Stimulated activated CD4-positive, alpha-beta T cell treated with anti-CD3 and anti-CD28 coated beads, TNF-alpha, amount 100 ng/mL, for 48 hours (primary cell): ENCODE data around the gene CXCR6.
"Not testable (repeated sequence)": the region's sequence is repeated elsewhere in the genome, so short reads cannot be mapped to it uniquely, and the experiment has no call there.

Experiments
- DNase-seq, 3 donors: peaks; one replicate each; pipeline ENCODE4 v3.0.0-alpha.2; 2020; ENCODE audit warnings: low read depth in 3 of 3

CXCR6 gene

DNA sequence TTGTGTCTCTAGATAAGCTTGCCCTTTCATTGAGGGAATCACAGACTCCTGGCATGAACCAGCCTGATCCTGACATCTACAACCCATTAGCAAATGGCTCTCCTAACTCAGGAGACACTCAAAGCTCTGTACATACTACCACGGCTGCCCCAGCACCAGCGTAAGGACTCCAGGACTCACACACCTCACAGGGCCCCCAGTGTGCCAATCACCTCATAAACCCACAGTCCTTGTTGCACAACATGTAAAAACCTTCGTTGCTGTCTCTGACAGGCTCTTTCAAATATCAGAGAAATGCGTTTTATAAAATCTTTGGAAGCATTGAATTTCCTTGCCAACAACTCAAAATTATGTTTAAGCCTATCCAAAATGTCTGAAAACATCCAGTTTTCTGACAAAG, 45.1 kb downstream of the CXCR6 start:
- DNase-seq, result no peak

DNA sequence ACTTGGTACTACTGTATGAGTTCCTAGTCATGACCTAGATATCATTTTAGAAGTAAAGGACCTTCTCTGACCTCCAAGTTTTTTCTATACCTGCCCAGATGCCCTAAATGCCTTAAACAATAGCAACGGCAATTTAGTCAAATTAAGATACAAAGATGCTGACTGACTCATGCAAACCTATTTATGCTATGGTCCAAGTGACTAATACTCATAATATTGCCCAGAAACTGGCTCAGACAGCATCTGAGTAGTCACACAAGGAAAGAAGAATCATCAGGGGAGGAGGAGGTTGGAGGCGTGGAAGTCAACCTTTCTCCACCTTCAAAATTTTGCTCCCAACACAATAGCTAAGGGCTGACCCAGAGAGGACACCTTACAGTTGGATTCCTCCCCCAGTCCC, 45.5 kb downstream of the CXCR6 start:
- no peak for DNase-seq

GRCh38 chr3:45990181-45990580, 46.9 kb downstream of the CXCR6 start:
- no peak for DNase-seq

DNA sequence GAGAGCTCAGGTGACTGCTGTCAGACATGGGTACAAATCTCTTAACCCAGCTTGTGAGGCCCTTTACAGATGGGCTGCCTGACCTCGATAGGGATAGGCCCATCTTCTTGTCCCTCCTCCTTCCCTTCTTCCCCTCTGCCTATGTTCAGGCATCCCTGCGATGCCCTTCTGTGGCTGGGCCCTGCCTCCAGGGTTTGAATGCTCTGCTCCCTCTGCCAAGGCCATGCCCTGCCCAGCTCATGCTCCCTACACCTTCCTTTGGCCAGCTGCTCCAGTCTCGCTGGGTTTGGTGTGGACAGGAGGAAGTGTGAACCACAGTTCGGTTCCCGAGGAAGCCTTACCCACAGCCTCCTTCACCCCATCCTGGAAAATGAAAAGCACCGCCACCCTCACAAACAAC, 48.1 kb downstream of the CXCR6 start:
- no peak for DNase-seq

DNA sequence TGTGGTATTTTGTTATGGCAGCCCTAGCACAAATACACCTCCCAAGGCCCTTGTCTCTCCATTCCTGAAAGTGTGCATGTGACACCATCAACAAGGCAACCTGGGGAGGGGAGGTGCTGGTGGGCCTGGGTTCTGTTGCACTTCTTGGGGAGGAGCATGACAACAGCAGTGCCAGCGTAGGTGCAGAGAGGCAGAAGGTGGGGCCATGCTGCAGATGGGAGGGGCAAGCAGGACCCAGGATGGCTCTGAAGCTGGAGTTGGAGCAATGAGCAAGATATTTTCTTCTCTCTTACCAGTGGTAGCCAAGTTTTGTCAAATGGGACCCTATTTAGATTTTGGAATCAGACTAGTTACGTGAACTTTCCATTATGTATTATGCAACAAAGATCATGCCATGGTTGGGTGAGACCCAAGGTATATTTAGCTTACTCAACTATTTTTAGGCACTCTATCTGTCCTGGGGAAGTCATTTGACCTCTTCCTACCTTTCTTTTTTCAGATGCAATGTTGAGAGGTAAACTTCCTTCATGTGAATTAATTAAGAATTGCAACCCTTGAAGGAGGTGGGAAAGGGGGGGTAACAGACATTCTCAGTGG, 49.0 kb downstream of the CXCR6 start:
- no peak for DNase-seq

DNA sequence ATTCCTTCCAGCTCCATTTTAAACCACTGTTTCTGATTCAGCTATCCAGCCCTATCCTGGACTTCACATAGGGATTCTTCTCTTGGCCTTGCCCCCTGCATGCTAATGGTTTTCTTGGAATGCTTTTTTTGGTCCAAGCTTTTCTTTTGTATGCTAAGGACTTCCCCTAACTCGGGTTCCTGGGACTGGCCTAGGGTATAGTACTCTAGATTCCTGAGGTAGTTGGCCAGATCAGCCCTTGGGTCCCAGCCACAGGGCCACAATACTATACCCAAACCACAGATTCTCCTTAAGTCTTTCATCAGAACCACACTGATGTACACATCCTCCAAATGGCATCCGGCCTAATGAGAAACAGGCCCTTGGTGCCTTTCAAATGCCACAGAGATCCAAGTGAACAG, 49.6 kb downstream of the CXCR6 start:
- DNase-seq, result no peak

DNA sequence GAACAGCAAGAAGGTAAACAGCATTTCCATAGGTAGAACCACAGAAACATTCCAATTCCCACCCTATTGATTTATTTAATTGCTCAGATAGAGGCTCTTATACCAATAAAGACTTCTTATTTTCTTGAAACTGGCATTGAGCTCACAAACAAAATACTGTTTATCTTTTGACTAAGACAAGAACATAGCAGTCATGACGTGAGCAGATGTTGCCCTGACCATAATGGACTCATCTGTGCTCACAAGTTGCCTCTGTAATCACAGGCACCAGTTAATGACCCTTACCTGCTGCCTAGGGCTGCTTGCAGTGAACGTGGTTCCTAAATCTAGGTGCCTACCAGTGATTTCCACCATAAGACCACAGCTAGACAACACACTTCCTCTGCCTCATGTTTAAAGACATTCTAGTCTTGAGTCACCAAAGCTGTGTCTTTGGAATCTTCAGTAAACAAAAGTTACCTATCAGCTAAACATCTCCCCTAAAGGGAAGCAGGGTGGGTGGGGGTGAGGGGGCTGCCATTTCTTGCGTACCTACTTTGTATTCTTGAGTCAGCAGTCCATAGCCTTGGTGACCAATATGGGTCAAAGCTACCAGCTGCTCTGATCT, 50.3 kb downstream of the CXCR6 start:
- DNase-seq, result no peak

GRCh38 chr3:45994419-45995235, 51.4 kb downstream of the CXCR6 start:
- DNase-seq, result no peak

DNA sequence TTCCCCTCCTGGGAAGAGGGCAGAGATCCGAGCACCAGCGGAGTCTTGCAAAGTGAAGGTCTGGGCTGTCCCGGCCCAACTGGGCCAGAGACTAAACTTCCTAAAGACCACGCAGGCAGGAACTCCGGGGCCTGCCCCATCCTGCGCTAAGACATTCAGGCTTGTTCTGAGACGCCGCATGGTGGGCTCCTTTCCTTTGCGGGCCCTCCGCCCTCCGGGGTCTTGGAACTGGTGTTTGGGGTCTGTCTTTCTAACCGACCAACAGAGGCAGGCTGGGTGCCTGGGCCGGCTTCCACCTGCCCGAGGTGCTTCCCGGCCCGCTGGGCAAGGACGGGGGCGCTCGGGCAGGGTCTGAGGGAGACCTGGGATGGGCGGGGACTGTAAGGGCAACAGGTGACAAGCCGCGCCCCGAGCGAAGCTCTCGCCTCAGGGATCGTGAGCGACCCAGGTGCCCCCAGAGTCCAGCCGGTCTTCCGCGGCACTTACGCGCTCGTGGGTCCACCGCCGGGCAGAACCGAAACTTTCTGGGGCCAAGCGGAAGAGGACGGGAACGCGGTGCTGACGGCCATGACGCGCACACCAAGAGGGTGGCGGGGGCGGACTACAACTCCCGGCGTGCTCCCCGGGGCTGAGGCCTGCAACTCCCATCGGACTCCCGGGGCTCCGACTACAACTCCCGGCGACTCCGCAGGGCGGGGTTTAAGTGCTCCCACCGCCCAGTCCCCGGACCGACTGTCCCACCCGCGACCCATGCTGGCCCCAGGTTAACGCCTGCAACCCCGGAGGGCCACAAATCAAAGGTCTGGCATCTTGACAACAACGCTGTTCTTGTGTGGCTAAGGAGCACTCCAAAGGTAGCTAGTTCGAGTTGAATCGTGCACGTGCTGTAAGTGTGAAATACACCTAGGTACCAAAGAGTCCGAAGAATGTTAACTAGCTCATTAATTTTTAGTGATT, 52.2 kb downstream of the CXCR6 start, which contains the start of gene FYCO1:
FYCO1 (minus strand) TSS at position 589 of the 957 bp plus-strand sequence. CDS start 10,914 bp downstream, outside the sequence.
- DNase-seq, result peak; percentile 78 to 90 (median 81)

DNA sequence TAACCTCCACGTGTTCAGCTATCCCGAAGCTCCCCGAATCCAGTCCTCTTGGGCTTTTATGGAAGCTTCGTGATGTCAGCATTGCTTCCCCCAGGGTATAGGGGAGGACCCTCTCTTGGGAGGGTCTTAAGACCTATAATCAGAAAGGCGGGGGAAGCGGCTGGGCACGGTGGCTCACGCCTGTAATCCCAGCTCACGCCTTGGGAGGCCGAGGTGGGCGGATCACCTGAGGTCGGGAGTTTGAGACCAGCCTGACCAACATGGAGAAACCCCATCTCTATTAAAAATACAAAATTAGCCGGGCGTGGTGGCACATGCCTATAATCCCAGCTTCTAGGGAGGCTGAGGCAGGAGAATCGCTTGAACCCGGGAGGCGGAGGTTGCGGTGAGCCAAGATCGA, 54.2 kb downstream of the CXCR6 start:
- not testable (repeated sequence) for DNase-seq

GRCh38 chr3:45997942-45998341, 54.7 kb downstream of the CXCR6 start:
- no peak for DNase-seq
